ENCODE results near the gene SH2D5.
A peak's percentile ranks its signal among the peaks of the same experiment; 100 is the strongest.

Gene SH2D5

GRCh38 chr1:20728371-20729154 lies 3.9 kb downstream of the SH2D5 start:
- DNase-seq: peak; percentile 36

- peak; percentile 37 for DNase-seq
Measured at GRCh38 chr1:20727746-20728316, 4.7 kb downstream of the SH2D5 start.

GRCh38 chr1:20726932-20727745 lies 5.4 kb downstream of the SH2D5 start:
- peak; percentile 37 for DNase-seq

GRCh38 chr1:20726118-20726911 lies 6.2 kb downstream of the SH2D5 start:
- peak; percentile 31 for DNase-seq

GRCh38 chr1:20725189-20726117 lies 7.0 kb downstream of the SH2D5 start:
- peak; percentile 39 for DNase-seq

GRCh38 chr1:20724364-20725188 lies 7.9 kb downstream of the SH2D5 start:
- peak; percentile 38 for DNase-seq

GRCh38 chr1:20723537-20724363 lies 8.8 kb downstream of the SH2D5 start:
- peak; percentile 43 for DNase-seq

GRCh38 chr1:20723159-20723536 lies 9.4 kb downstream of the SH2D5 start:
- DNase-seq: no peak

GRCh38 chr1:20721117-20722061 lies 11.1 kb downstream of the SH2D5 start:
- no peak for DNase-seq

- DNase-seq: peak; percentile 38
Measured at GRCh38 chr1:20720631-20721091, 11.8 kb downstream of the SH2D5 start.

GRCh38 chr1:20719871-20720620 lies 12.5 kb downstream of the SH2D5 start:
- DNase-seq: peak; percentile 27

GRCh38 chr1:20719261-20719660 lies 13.2 kb downstream of the SH2D5 start:
- peak; percentile 19 for DNase-seq

- peak; percentile 38 for DNase-seq
Measured at GRCh38 chr1:20718343-20718882, 14.1 kb downstream of the SH2D5 start.

- DNase-seq: peak; percentile 79
Measured at GRCh38 chr1:20717452-20718342, 14.8 kb downstream of the SH2D5 start, which contains the start of gene KIF17. TSS of gene KIF17 (minus strand) at chr1:20718007. CDS start at chr1:20717706, 301 bp downstream.

- no peak for DNase-seq
Measured at GRCh38 chr1:20716232-20716631, 16.3 kb downstream of the SH2D5 start.

- DNase-seq: no peak
Measured at GRCh38 chr1:20715406-20715805, 17.1 kb downstream of the SH2D5 start.
